ENCODE data around the gene PRKG1.

The PRKG1 gene

GRCh38 chr10:51789903-51790302 is 715.6 kb downstream of the PRKG1 start:
- Histone ChIP-seq H3K14ac (ENCODE audit: low read length) (no peak overlapping the region), H4K12ac (ENCODE audit: low read depth, low read length) (no peak overlapping the region), H3K23ac (ENCODE audit: low read length) (no peak overlapping the region), H4K91ac (ENCODE audit: low read depth, low read length) (no peak overlapping the region), H3K27me3 (ENCODE audit: insufficient read depth, low read length) (no peaks in the 10 kb centered on the region), H3K4me1 (ENCODE audit: control insufficient read depth in 1 of 2, insufficient read depth in 2 of 2, low read length in 2 of 2) (no peaks in the 10 kb centered on the region), H3K79me1 (ENCODE audit: low read length) (no peaks in the 10 kb centered on the region), H2BK5ac (ENCODE audit: low read depth, low read length, poor library complexity) (no peak overlapping the region), H3K4me2 (ENCODE audit: low read length) (no peak overlapping the region), H2AFZ (ENCODE audit: insufficient read depth, low read length, poor library complexity) (no peak overlapping the region), H3K9ac (ENCODE audit: low read length) (no peak overlapping the region), H3K4ac (ENCODE audit: low read depth, low read length) (no peak overlapping the region), H2BK12ac (ENCODE audit: low read length) (no peak overlapping the region), H4K8ac (ENCODE audit: low read depth, low read length) (no peak overlapping the region), H3K79me2 (ENCODE audit: control insufficient read depth, insufficient read depth, low read length, poor library complexity) (no peaks in the 10 kb centered on the region), H3K9me3 (ENCODE audit: insufficient read depth, low read depth, low read length) (no peaks in the 10 kb centered on the region), H2BK120ac (ENCODE audit: insufficient read depth, low read length, poor library complexity) (no peak overlapping the region), H3K18ac (ENCODE audit: low read length) (no peak overlapping the region), H3K4me3 (ENCODE audit: low read depth, low read length) (no peak overlapping the region), H3K36me3 (ENCODE audit: control insufficient read depth in 1 of 2, insufficient read depth in 2 of 2, low read length in 2 of 2) (no peaks in the 10 kb centered on the region), H2AK5ac (ENCODE audit: low read length) (no peak overlapping the region), H3K27ac (ENCODE audit: low read depth, low read length) (no peak overlapping the region)
- DNase-seq: no peak
- no CpG with 5 or more reads among the region's 4 CpGs for WGBS (ENCODE audit: extremely low coverage, insufficient coverage, insufficient read length)

GRCh38 chr10:51792678-51793077 is 718.4 kb downstream of the PRKG1 start:
- Histone ChIP-seq H3K36me3 (ENCODE audit: control insufficient read depth in 1 of 2, insufficient read depth in 2 of 2, low read length in 2 of 2) (no peaks in the 10 kb centered on the region), H3K4me1 (ENCODE audit: control insufficient read depth in 1 of 2, insufficient read depth in 2 of 2, low read length in 2 of 2) (no peaks in the 10 kb centered on the region), H3K23ac (ENCODE audit: low read length) (no peak overlapping the region), H3K9me3 (ENCODE audit: insufficient read depth, low read depth, low read length) (no peaks in the 10 kb centered on the region), H4K8ac (ENCODE audit: low read depth, low read length) (no peak overlapping the region), H2AFZ (ENCODE audit: insufficient read depth, low read length, poor library complexity) (no peak overlapping the region), H4K91ac (ENCODE audit: low read depth, low read length) (no peak overlapping the region), H3K4ac (ENCODE audit: low read depth, low read length) (no peak overlapping the region), H3K4me3 (ENCODE audit: low read depth, low read length) (no peak overlapping the region), H2BK5ac (ENCODE audit: low read depth, low read length, poor library complexity) (no peak overlapping the region), H3K27me3 (ENCODE audit: insufficient read depth, low read length) (no peaks in the 10 kb centered on the region), H2AK5ac (ENCODE audit: low read length) (no peak overlapping the region), H2BK120ac (ENCODE audit: insufficient read depth, low read length, poor library complexity) (no peak overlapping the region), H4K12ac (ENCODE audit: low read depth, low read length) (no peak overlapping the region), H3K4me2 (ENCODE audit: low read length) (no peak overlapping the region), H3K18ac (ENCODE audit: low read length) (no peak overlapping the region), H2BK12ac (ENCODE audit: low read length) (no peak overlapping the region), H3K14ac (ENCODE audit: low read length) (no peak overlapping the region), H3K27ac (ENCODE audit: low read depth, low read length) (no peak overlapping the region), H3K9ac (ENCODE audit: low read length) (no peak overlapping the region), H3K79me2 (ENCODE audit: control insufficient read depth, insufficient read depth, low read length, poor library complexity) (no peaks in the 10 kb centered on the region), H3K79me1 (ENCODE audit: low read length) (no peaks in the 10 kb centered on the region)
- DNase-seq: no peak

GRCh38 chr10:51800121-51800520 is 725.8 kb downstream of the PRKG1 start:
- DNase-seq: peak; percentile 12 to 90
- Histone ChIP-seq H4K8ac (ENCODE audit: low read depth, low read length) (no peak overlapping the region), H2BK12ac (ENCODE audit: low read length) (no peak overlapping the region), H2BK120ac (ENCODE audit: insufficient read depth, low read length, poor library complexity) (no peak overlapping the region), H2AFZ (ENCODE audit: insufficient read depth, low read length, poor library complexity) (no peak overlapping the region), H2BK5ac (ENCODE audit: low read depth, low read length, poor library complexity) (no peak overlapping the region), H4K91ac (ENCODE audit: low read depth, low read length) (no peak overlapping the region), H2AK5ac (ENCODE audit: low read length) (no peak overlapping the region), H3K23ac (ENCODE audit: low read length) (no peak overlapping the region), H4K12ac (ENCODE audit: low read depth, low read length) (no peak overlapping the region), H3K79me2 (ENCODE audit: control insufficient read depth, insufficient read depth, low read length, poor library complexity) (no peaks in the 10 kb centered on the region), H3K79me1 (ENCODE audit: low read length) (no peaks in the 10 kb centered on the region), H3K4me1 (ENCODE audit: control insufficient read depth in 1 of 2, insufficient read depth in 2 of 2, low read length in 2 of 2) (no peaks in the 10 kb centered on the region), H3K27me3 (ENCODE audit: insufficient read depth, low read length) (no peaks in the 10 kb centered on the region), H3K4me2 (ENCODE audit: low read length) (no peak overlapping the region), H3K4ac (ENCODE audit: low read depth, low read length) (no peak overlapping the region), H3K9ac (ENCODE audit: low read length) (no peak overlapping the region), H3K18ac (ENCODE audit: low read length) (no peak overlapping the region), H3K14ac (ENCODE audit: low read length) (no peak overlapping the region), H3K9me3 (ENCODE audit: insufficient read depth, low read depth, low read length) (no peaks in the 10 kb centered on the region), H3K27ac (ENCODE audit: low read depth, low read length) (no peak overlapping the region), H3K4me3 (ENCODE audit: low read depth, low read length) (no peak overlapping the region), H3K36me3 (ENCODE audit: control insufficient read depth in 1 of 2, insufficient read depth in 2 of 2, low read length in 2 of 2) (no peaks in the 10 kb centered on the region)
- no CpG with 5 or more reads among the region's 3 CpGs for WGBS (ENCODE audit: extremely low coverage, insufficient coverage, insufficient read length)

GRCh38 chr10:51800725-51801424 is 726.6 kb downstream of the PRKG1 start:
- no peak overlapping the region for H4K12ac ChIP-seq (ENCODE audit: low read depth, low read length)
- H3K4me1 ChIP-seq (ENCODE audit: control insufficient read depth in 1 of 2, insufficient read depth in 2 of 2, low read length in 2 of 2): no peaks in the 10 kb centered on the region
- H4K91ac ChIP-seq (ENCODE audit: low read depth, low read length): no peak overlapping the region
- H2BK120ac ChIP-seq (ENCODE audit: insufficient read depth, low read length, poor library complexity): no peak overlapping the region
- H3K23ac ChIP-seq (ENCODE audit: low read length): no peak overlapping the region
- no peak overlapping the region for H3K27ac ChIP-seq (ENCODE audit: low read depth, low read length)
- no peak overlapping the region for H3K4me3 ChIP-seq (ENCODE audit: low read depth, low read length)
- no peak overlapping the region for H2BK12ac ChIP-seq (ENCODE audit: low read length)
- H4K8ac ChIP-seq (ENCODE audit: low read depth, low read length): no peak overlapping the region
- H2BK5ac ChIP-seq (ENCODE audit: low read depth, low read length, poor library complexity): no peak overlapping the region
- H2AK5ac ChIP-seq (ENCODE audit: low read length): no peak overlapping the region
- H3K14ac ChIP-seq (ENCODE audit: low read length): no peak overlapping the region
- no peak overlapping the region for H3K9ac ChIP-seq (ENCODE audit: low read length)
- DNase-seq: no peak
- no peaks in the 10 kb centered on the region for H3K9me3 ChIP-seq (ENCODE audit: insufficient read depth, low read depth, low read length)
- no peak overlapping the region for H3K4me2 ChIP-seq (ENCODE audit: low read length)
- H3K79me2 ChIP-seq (ENCODE audit: control insufficient read depth, insufficient read depth, low read length, poor library complexity): no peaks in the 10 kb centered on the region
- H3K79me1 ChIP-seq (ENCODE audit: low read length): no peaks in the 10 kb centered on the region
- no peak overlapping the region for H2AFZ ChIP-seq (ENCODE audit: insufficient read depth, low read length, poor library complexity)
- H3K27me3 ChIP-seq (ENCODE audit: insufficient read depth, low read length): no peaks in the 10 kb centered on the region
- no CpG with 5 or more reads among the region's 4 CpGs for WGBS (ENCODE audit: extremely low coverage, insufficient coverage, insufficient read length)
- H3K4ac ChIP-seq (ENCODE audit: low read depth, low read length): no peak overlapping the region
- H3K18ac ChIP-seq (ENCODE audit: low read length): no peak overlapping the region
- H3K36me3 ChIP-seq (ENCODE audit: control insufficient read depth in 1 of 2, insufficient read depth in 2 of 2, low read length in 2 of 2): no peaks in the 10 kb centered on the region

Data from trophoblast cell (in vitro differentiated cells and primary cell).